ENCODE measurements around the gene ATP5F1D. TPM values are rescaled to one million over a fixed set of nuclear protein-coding genes. Genes with fewer than 3 reads are reported as not detected.
"Not testable (repeated sequence)": the region's sequence is repeated elsewhere in the genome, so short reads cannot be mapped to it uniquely, and the experiment has no call there.

The ATP5F1D gene
- total RNA-seq, 4 donors from 2014 or later = 88.3 to 299 (median 206) TPM

- H3K4me3 ChIP-seq = peak overlapping the region; percentile 54 to 88 (median 74)
- peaks cover 0 to 71% (median 31%) of the 10 kb centered on the region in 4 donors for H3K4me1 ChIP-seq
- DNase-seq = peak; percentile 26 to 73 (median 72)
Measured at GRCh38 chr19:1206864-1207450, 34.6 kb upstream of the ATP5F1D start.

GRCh38 chr19:1208830-1209229 lies 32.7 kb upstream of the ATP5F1D start:
- peak overlapping the region in 3 of 4 donors; percentile 84 to 93 (median 90) for H3K27ac ChIP-seq
- H3K4me1 ChIP-seq = peaks cover 0 to 76% (median 31%) of the 10 kb centered on the region in 4 donors
- H3K4me3 ChIP-seq = peak overlapping the region in 2 of 4 donors; percentile 16 to 37
- not testable (repeated sequence) for H3K27me3 ChIP-seq, H3K36me3 ChIP-seq, H3K9me3 ChIP-seq
- TF ChIP-seq POLR2A (IDR thresholded peaks at IDR 0.05) = peak; percentile 67 to 77
- peak in 2 of 3 donors; percentile 87 to 92 for DNase-seq

More at GRCh38 chr19:1206864-1207450, 34.6 kb upstream of the ATP5F1D start:
- Histone ChIP-seq H3K36me3 (peaks cover 0 to 10% (median 0%) of the 10 kb centered on the region in 3 donors), H3K9me3 (no peaks in the 10 kb centered on the region), H3K27ac (peak overlapping the region; percentile 84 to 90 (median 85)), H3K27me3 (no peaks in the 10 kb centered on the region)
- TF ChIP-seq, protein P1, sequence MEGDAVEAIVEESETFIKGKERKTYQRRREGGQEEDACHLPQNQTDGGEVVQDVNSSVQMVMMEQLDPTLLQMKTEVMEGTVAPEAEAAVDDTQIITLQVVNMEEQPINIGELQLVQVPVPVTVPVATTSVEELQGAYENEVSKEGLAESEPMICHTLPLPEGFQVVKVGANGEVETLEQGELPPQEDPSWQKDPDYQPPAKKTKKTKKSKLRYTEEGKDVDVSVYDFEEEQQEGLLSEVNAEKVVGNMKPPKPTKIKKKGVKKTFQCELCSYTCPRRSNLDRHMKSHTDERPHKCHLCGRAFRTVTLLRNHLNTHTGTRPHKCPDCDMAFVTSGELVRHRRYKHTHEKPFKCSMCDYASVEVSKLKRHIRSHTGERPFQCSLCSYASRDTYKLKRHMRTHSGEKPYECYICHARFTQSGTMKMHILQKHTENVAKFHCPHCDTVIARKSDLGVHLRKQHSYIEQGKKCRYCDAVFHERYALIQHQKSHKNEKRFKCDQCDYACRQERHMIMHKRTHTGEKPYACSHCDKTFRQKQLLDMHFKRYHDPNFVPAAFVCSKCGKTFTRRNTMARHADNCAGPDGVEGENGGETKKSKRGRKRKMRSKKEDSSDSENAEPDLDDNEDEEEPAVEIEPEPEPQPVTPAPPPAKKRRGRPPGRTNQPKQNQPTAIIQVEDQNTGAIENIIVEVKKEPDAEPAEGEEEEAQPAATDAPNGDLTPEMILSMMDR (IDR thresholded peaks at IDR 0.05) = no peak
- TF ChIP-seq POLR2A (IDR thresholded peaks at IDR 0.05) = no peak

GRCh38 chr19:1210227-1210538 lies 31.4 kb upstream of the ATP5F1D start:
- H3K36me3 ChIP-seq = peaks cover 0 to 10% (median 0%) of the 10 kb centered on the region in 3 donors
- H3K27me3 ChIP-seq = no peaks in the 10 kb centered on the region
- no peak for DNase-seq
- H3K9me3 ChIP-seq = no peaks in the 10 kb centered on the region
- no peak overlapping the region for H3K4me3 ChIP-seq
- no peak for TF ChIP-seq POLR2A (IDR thresholded peaks at IDR 0.05)
- TF ChIP-seq, protein P1 (IDR thresholded peaks at IDR 0.05) = no peak
- H3K27ac ChIP-seq = peak overlapping the region in 1 of 4 donors; percentile 93
- H3K4me1 ChIP-seq = peaks cover 0 to 78% (median 29%) of the 10 kb centered on the region in 4 donors

GRCh38 chr19:1211494-1212234 lies 29.9 kb upstream of the ATP5F1D start:
- H3K4me1 ChIP-seq = peaks cover 0 to 88% (median 27%) of the 10 kb centered on the region in 4 donors
- H3K36me3 ChIP-seq = peaks cover 0 to 10% (median 0%) of the 10 kb centered on the region in 3 donors
- H3K27ac ChIP-seq = no peak overlapping the region
- no peak for DNase-seq
- H3K4me3 ChIP-seq = no peak overlapping the region
- TF ChIP-seq, protein P1 (IDR thresholded peaks at IDR 0.05) = no peak
- TF ChIP-seq POLR2A (IDR thresholded peaks at IDR 0.05) = no peak
- H3K27me3 ChIP-seq = no peaks in the 10 kb centered on the region
- no peaks in the 10 kb centered on the region for H3K9me3 ChIP-seq

DNA sequence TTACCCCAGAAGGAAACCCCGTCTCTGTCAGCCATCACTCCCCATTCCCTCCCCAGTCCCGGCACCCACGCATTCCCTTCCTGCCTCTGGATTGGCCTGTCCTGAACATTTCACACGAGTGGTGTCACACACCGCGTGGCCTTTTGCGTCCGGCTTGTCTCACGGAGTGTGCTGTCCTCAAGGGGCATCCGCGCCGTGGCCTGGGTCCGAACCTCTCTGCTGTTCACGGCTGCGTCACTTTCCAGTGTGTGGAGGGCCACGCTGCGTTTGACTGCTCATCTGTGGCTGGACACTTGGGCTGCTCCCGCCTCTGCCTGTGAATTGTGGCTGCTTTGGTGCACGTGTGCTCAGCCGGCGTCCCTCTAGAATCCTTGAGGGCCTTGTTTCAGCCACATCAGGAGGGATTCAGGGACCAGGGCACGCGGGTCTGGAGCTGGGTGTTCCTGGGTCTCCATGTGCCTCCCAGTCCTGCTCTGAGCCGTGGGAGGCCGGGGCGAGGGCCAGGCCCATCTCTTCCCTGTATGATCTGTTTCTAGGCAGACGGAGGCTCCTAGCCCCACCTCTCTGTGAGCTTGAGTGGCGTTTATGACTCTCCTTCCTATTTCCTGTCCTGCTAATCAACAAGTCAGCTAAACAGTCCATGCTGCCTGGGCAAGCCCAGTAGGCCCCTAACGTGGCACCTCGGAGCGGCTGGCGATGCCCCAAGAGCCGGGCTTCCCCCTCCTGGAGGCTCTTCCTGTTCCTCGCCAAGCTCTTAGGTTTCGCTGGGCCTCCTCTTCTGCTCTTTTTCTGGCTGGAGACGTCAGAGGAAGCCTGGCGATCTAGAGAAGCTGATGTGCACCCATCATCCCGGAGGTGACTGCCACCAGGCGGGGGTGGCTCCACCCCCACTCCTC lies 27.9 kb upstream of the ATP5F1D start:
- H3K9me3 ChIP-seq = no peaks in the 10 kb centered on the region
- peak overlapping the region in 2 of 4 donors; percentile 6 to 8 for H3K4me3 ChIP-seq
- H3K27me3 ChIP-seq = no peaks in the 10 kb centered on the region
- peak overlapping the region; percentile 65 to 80 (median 74) for H3K27ac ChIP-seq
- peaks cover 0 to 10% (median 0%) of the 10 kb centered on the region in 3 donors for H3K36me3 ChIP-seq
- peaks cover 0 to 83% (median 18%) of the 10 kb centered on the region in 4 donors for H3K4me1 ChIP-seq
- peak; percentile 39 to 84 (median 75) for DNase-seq
- TF ChIP-seq POLR2A (IDR thresholded peaks at IDR 0.05) = peak in 1 of 2 donors; percentile 36
- TF ChIP-seq, protein P1 (IDR thresholded peaks at IDR 0.05) = no peak
